IPS-20b (cell line): ENCODE data around the gene COL25A1.
"Not testable (repeated sequence)": the region's sequence is repeated elsewhere in the genome, so short reads cannot be mapped to it uniquely, and the experiment has no call there.

ENCODE experiments used
- H3K27ac ChIP-seq: one replicate; pipeline ENCODE4 v1.5.1; 2013; ENCODE audit warnings: low read length
- H3K27me3 ChIP-seq: 2 replicates; pipeline ENCODE4 v1.6.1; 2013; ENCODE audit warnings: mild to moderate bottlenecking, low read length, inconsistent platforms; ENCODE audit not compliant: insufficient read depth
- H3K36me3 ChIP-seq: 2 replicates; pipeline ENCODE4 v1.6.1; 2013; ENCODE audit warnings: low read depth, mild to moderate bottlenecking, inconsistent platforms, low read length, moderate library complexity; ENCODE audit not compliant: insufficient read depth
- H3K4me1 ChIP-seq: 2 replicates; pipeline ENCODE4 v1.6.1; 2013; ENCODE audit warnings: mild to moderate bottlenecking, control low read depth, inconsistent platforms, low read length, moderate library complexity; ENCODE audit not compliant: insufficient read depth
- H3K4me3 ChIP-seq: 2 replicates; pipeline ENCODE4 v1.5.1; 2013; ENCODE audit warnings: mild to moderate bottlenecking, low read length, inconsistent platforms
- H3K9ac ChIP-seq: 2 replicates; pipeline ENCODE4 v1.6.1; 2013; ENCODE audit warnings: low read depth, mild to moderate bottlenecking, inconsistent platforms, low read length, moderate library complexity
- H3K9me3 ChIP-seq: 2 replicates; pipeline ENCODE4 v1.6.1; 2013; ENCODE audit warnings: mild to moderate bottlenecking, low read depth, low read length, inconsistent platforms; ENCODE audit not compliant: insufficient read depth

The COL25A1 gene

GRCh38 chr4:109003964-109004363, 298.5 kb downstream of the COL25A1 start:
- Histone ChIP-seq H3K4me1 (peaks cover 12% of the 10 kb centered on the region; the same call in 1 of the 2 replicates), H3K9me3 (no peaks in the 10 kb centered on the region), H3K9ac (no peak overlapping the region), H3K36me3 (no peaks in the 10 kb centered on the region), H3K4me3 (no peak overlapping the region), H3K27ac (no peak overlapping the region), H3K27me3 (no peaks in the 10 kb centered on the region)

DNA sequence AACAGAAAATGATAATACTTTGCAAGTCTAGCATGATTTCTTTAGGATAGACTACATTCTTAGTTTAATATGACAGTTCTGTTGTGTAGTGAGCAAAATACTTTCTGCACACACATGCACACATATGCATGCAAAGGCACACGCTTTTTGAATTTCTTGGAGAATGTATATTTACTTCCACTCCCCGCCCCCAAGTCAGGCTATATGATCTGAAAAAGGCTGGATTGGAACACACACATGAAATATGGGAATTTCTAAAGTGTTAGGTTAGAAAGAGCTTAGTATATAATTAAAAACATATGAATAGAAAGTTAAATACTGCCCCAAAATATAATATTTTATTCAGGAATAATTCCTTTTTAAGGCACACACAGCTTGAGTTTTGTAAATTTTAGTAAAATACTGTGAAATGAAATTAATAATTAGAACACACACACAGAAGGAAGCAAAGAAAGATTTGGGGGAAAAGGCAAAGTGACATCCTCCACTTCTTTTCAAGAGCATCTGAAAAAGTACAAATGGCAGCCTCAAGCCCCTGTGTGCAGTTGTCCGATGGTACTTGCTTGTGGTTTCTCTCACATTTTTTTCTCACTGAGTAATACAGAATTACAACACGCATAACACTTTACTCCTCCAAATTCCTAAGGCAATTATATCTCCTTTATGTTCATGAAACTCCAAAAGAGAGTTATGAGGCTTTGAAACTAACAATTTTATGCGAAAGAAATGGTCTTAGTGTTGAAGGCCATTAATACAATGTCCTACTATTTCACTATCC, 310.7 kb downstream of the COL25A1 start:
- Histone ChIP-seq H3K36me3 (no peaks in the 10 kb centered on the region), H3K9ac (no peak overlapping the region), H3K4me1 (no peaks in the 10 kb centered on the region), H3K9me3 (no peaks in the 10 kb centered on the region), H3K27ac (no peak overlapping the region), H3K4me3 (no peak overlapping the region), H3K27me3 (no peaks in the 10 kb centered on the region)

GRCh38 chr4:108988464-108989195, 313.8 kb downstream of the COL25A1 start:
- Histone ChIP-seq H3K27ac (no peak overlapping the region), H3K9ac (no peak overlapping the region), H3K27me3 (no peaks in the 10 kb centered on the region), H3K4me1 (no peaks in the 10 kb centered on the region), H3K4me3 (no peak overlapping the region), H3K9me3 (no peaks in the 10 kb centered on the region), H3K36me3 (no peaks in the 10 kb centered on the region)

DNA sequence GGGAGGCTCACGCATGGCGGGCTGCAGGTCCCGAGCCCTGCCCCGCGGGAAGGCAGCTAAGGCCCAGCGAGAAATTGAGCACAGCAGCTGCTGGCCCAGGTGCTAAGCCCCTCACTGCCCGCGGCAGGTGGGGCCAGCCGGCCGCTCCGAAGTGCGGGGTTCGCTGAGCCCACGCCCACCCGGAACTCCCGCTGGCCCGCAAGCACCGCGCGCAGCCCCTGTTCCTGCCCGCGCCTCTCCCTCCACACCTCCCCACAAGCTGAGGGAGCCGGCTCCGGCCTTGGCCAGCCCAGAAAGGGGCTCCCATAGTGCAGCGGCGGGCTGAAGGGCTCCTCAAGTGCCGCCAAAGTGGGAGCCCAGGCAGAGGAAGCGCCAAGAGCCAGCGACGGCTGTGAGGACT, 318.0 kb downstream of the COL25A1 start:
- not testable (repeated sequence) for H3K4me3 ChIP-seq, H3K36me3 ChIP-seq, H3K9me3 ChIP-seq, H3K27ac ChIP-seq, H3K4me1 ChIP-seq, H3K9ac ChIP-seq, H3K27me3 ChIP-seq

DNA sequence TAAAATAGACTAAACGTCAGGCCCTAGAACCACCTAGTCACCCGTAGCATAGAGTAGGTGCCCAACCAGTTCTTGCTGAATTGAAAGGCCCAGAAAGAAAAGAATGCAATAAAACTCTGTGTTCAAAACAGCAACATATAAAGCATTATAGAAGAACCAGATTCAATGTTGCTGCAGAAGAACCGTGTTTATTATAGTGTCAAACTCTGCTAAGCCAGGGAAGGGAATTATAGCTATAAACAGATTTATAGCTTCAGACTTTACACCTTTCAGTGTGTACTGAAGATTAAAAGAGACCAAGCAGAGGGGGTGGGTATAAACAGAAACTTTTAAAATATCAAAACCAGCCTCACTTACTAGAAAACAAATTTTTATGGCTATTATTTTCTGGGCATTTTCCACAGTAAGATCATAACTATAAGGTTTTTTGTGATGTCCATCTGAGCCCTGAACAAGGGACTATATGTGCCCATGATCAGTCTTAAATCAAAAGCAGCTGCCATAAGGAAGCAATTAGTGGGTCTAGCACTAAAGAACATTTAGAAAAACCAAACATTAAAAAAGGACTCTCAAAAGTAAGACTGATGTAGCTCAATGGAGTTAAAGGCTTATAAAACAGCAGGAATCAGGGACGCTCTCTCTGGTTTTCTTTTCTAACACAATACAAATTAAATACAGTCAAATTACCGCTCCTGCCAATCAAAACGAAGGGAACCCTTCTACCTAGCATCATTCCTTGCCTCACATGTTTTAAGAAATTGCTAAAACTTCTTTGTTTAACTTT, 319.9 kb downstream of the COL25A1 start:
- no peak overlapping the region for H3K27ac ChIP-seq
- H3K9me3 ChIP-seq, result no peaks in the 10 kb centered on the region
- H3K4me3 ChIP-seq, result no peak overlapping the region
- H3K4me1 ChIP-seq, result peaks cover 4% of the 10 kb centered on the region; the same call in 1 of the 2 replicates
- H3K9ac ChIP-seq, result no peak overlapping the region
- no peaks in the 10 kb centered on the region for H3K36me3 ChIP-seq
- no peaks in the 10 kb centered on the region for H3K27me3 ChIP-seq

DNA sequence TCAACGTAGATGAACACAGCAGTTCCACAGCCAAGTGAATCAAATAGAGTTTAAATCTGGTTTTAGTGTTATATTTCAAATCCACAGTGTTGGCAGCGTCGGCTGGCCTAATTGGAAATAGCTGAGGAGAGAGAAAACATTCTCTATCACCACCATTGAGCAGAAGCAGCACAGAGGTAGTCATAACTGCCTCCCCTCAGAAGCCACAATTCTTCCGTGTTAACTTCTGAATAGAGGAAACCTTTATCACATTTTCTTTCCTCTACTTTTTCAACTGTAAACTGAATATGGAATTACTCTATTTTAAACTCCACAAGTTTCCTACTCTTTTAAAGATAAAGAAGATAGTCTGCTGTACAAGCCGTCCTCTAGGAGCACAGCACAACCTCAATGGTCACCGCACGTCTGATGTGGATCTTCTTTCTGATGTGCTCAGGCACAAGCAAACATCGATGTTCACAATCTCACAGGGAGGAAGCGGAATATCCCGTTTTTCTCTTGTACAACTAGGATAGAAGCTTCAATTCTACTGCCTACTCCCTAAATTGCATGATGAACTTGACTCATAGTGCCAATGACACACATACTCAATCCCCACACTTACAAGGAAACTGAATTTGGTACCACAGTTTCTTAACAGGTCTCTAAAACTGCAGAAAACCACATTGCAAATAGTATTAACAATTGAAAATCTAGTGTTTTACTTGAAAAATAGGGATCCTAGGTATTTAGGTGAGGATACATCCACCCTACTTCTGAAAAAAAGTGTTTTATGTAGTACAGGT, 321.8 kb downstream of the COL25A1 start:
- no peaks in the 10 kb centered on the region for H3K9me3 ChIP-seq
- H3K27me3 ChIP-seq, result no peaks in the 10 kb centered on the region
- no peak overlapping the region for H3K4me3 ChIP-seq
- no peak overlapping the region for H3K9ac ChIP-seq
- H3K4me1 ChIP-seq, result peaks cover 4% of the 10 kb centered on the region; the same call in 1 of the 2 replicates
- no peaks in the 10 kb centered on the region for H3K36me3 ChIP-seq
- no peak overlapping the region for H3K27ac ChIP-seq

DNA sequence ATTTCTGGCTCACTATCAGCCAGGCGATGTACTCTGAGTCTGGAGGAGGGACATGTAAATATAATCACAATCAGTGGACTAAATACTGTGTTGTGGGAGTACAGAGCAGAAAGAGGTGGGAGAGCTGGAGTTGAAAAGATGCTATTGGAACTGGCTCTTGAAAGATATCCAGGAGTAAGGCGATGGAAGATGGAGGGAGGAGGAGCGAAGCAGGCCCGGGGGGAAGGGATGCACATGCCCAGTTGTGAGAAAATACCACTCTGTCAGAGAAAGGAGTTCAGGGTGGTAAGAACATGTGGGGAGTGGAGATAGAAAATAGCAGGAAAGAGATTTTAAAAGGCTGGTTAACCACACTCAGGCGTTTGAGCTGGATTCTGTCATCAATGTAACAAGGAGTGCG, 322.7 kb downstream of the COL25A1 start:
- H3K27me3 ChIP-seq, result no peaks in the 10 kb centered on the region
- H3K9ac ChIP-seq, result no peak overlapping the region
- H3K4me1 ChIP-seq, result peaks cover 4% of the 10 kb centered on the region; the same call in 1 of the 2 replicates
- no peak overlapping the region for H3K4me3 ChIP-seq
- no peaks in the 10 kb centered on the region for H3K36me3 ChIP-seq
- H3K27ac ChIP-seq, result no peak overlapping the region
- no peaks in the 10 kb centered on the region for H3K9me3 ChIP-seq

- H3K36me3 ChIP-seq, result no peaks in the 10 kb centered on the region
- no peak overlapping the region for H3K27ac ChIP-seq
- H3K9ac ChIP-seq, result no peak overlapping the region
Measured at GRCh38 chr4:108978066-108978465, 324.4 kb downstream of the COL25A1 start.

GRCh38 chr4:108972613-108973283, 329.7 kb downstream of the COL25A1 start:
- no peak overlapping the region for H3K27ac ChIP-seq
- peaks cover 4% of the 10 kb centered on the region; the same call in 1 of the 2 replicates for H3K4me1 ChIP-seq

More at GRCh38 chr4:108978066-108978465, 324.4 kb downstream of the COL25A1 start:
- no peaks in the 10 kb centered on the region for H3K27me3 ChIP-seq
- H3K4me3 ChIP-seq, result no peak overlapping the region
- no peaks in the 10 kb centered on the region for H3K9me3 ChIP-seq
- H3K4me1 ChIP-seq, result peaks cover 4% of the 10 kb centered on the region; the same call in 1 of the 2 replicates

DNA sequence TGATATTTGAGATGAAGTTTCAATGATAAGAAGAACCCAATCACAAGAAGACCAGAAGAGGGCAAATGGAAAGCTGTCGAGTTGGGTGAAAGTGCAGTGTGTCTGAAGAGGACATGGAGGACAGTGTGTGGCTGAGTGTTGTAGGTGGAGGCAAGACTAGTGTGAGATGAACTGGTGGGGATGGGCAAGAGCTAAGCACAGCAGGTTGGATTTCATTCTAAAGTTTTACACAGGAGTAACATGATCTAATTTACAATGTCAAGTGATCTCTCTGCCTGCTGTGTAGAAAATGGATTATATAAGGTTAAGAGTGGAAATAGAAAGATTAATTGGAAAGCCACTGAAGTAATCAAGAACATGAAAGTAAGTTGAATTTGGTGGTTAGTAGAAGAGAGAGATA, 331.0 kb downstream of the COL25A1 start:
- Histone ChIP-seq H3K9ac (no peak overlapping the region), H3K4me1 (peaks cover 4% of the 10 kb centered on the region; the same call in 1 of the 2 replicates), H3K4me3 (no peak overlapping the region), H3K27me3 (no peaks in the 10 kb centered on the region), H3K36me3 (no peaks in the 10 kb centered on the region), H3K27ac (no peak overlapping the region), H3K9me3 (no peaks in the 10 kb centered on the region)

More at GRCh38 chr4:108972613-108973283, 329.7 kb downstream of the COL25A1 start:
- no peaks in the 10 kb centered on the region for H3K27me3 ChIP-seq
- no peak overlapping the region for H3K4me3 ChIP-seq
- H3K9ac ChIP-seq, result no peak overlapping the region
- H3K36me3 ChIP-seq, result no peaks in the 10 kb centered on the region
- no peaks in the 10 kb centered on the region for H3K9me3 ChIP-seq
